ENCODE results near the gene RNF25. TPM values are rescaled to one million over a fixed set of nuclear protein-coding genes. Genes with fewer than 3 reads are reported as not detected.

The RNF25 gene
- total and polyA plus RNA-seq, 4 experiments from 2014 or later = 13.5 to 32.9 (median 25.7) TPM

DNA sequence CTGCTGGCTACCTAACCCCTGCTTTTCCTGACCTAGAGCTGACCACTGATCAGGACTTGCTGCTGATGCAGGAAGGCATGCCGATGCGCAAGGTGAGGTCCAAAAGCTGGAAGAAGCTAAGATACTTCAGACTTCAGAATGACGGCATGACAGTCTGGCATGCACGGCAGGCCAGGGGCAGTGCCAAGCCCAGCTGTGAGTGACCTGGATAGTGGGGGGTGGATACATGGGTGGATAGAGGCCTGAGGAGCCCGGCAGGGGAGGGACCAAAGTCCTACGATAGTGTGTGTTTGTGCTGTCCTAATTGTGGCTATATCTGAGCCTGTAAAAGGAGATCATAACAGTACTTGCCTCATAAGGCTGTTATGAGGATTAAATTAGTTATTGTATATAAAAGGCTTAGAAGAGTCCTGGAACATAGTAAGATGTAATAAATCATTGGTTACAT lies 55.9 kb downstream of the RNF25 start:
- H3K27me3 Mint-ChIP-seq = peaks cover 0 to 2% of the 10 kb centered on the region in 2 donors
- no peak overlapping the region for H3K27ac Mint-ChIP-seq
- no peaks in the 10 kb centered on the region for H3K36me3 Mint-ChIP-seq
- CTCF ChIA-PET (ENCODE audit: partially characterized antibody) = interaction anchor here (1.0 kb wide), 1 partner anchor 9 kb away, joined by 3 read pairs; the partner anchor contains the start of gene PLCD4
- H3K9me3 Mint-ChIP-seq = no peaks in the 10 kb centered on the region
- POLR2A ChIA-PET (ENCODE audit: partially characterized antibody) = no interaction called here
- Histone ChIP-seq H3K27ac (ENCODE audit: low read depth, low read length) (no peak overlapping the region), H3K36me3 (ENCODE audit: insufficient read depth, low read length) (no peaks in the 10 kb centered on the region), H3K4me3 (ENCODE audit: low read length in 2 of 2) (no peak overlapping the region), H3K27me3 (ENCODE audit: insufficient read depth, low read length) (no peaks in the 10 kb centered on the region), H3K9me3 (ENCODE audit: control insufficient read depth in 1 of 2, low read length in 2 of 2) (no peaks in the 10 kb centered on the region), H3K4me1 (ENCODE audit: insufficient read depth, low read length) (no peaks in the 10 kb centered on the region)
- H3K4me1 Mint-ChIP-seq = no peaks in the 10 kb centered on the region
- no peak overlapping the region for H3K4me3 Mint-ChIP-seq
- DNase-seq = no peak
- intact Hi-C loops (cut with micrococcal nuclease) = no loop called here

Other genes starting within 250 kb of the RNF25 start
- gene USP37, start 103.7 kb downstream of the RNF25 start, total RNA-seq = 10 to 100 TPM; 28.2 to 29.1 TPM
- 10 to 100 TPM in 1 of 2 donors, 1 to 10 TPM in 1; 8.5 to 11.0 TPM for gene USP37, start 103.7 kb downstream of the RNF25 start, polyA plus RNA-seq
- 10 to 100 TPM; 53.9 to 58.0 TPM for gene CNOT9, start 103.2 kb downstream of the RNF25 start, total RNA-seq
- 10 to 100 TPM; 19.4 to 22.9 TPM for gene CNOT9, start 103.2 kb downstream of the RNF25 start, polyA plus RNA-seq
- gene PLCD4, start 64.1 kb downstream of the RNF25 start, total RNA-seq = under 1 TPM; 0.26 to 0.30 TPM
- under 1 TPM in 1 of 2 donors, not detected in 1; 0.49 TPM for gene PLCD4, start 64.1 kb downstream of the RNF25 start, polyA plus RNA-seq
- gene ZNF142, start 12.4 kb downstream of the RNF25 start, total RNA-seq = 10 to 100 TPM; 44.4 to 54.5 TPM
- 10 to 100 TPM in 1 of 2 donors, 1 to 10 TPM in 1; 1.9 to 17.3 TPM for gene ZNF142, start 12.4 kb downstream of the RNF25 start, polyA plus RNA-seq
- gene BCS1L, start 12.3 kb downstream of the RNF25 start, total RNA-seq = 10 to 100 TPM; 53.0 to 57.2 TPM
- gene BCS1L, start 12.3 kb downstream of the RNF25 start, polyA plus RNA-seq = 10 to 100 TPM; 13.9 to 18.2 TPM
- gene STK36, start 84 bp upstream of the RNF25 start, total RNA-seq = 10 to 100 TPM; 25.8 to 27.3 TPM
- 1 to 10 TPM; 3.7 to 4.3 TPM for gene STK36, start 84 bp upstream of the RNF25 start, polyA plus RNA-seq
- 10 to 100 TPM; 23.1 to 26.1 TPM for gene TTLL4, start 38.8 kb upstream of the RNF25 start, total RNA-seq
- gene TTLL4, start 38.8 kb upstream of the RNF25 start, polyA plus RNA-seq = 1 to 10 TPM in 1 of 2 donors, under 1 TPM in 1; 0.36 to 5.3 TPM
- 1 to 10 TPM; 7.2 to 8.1 TPM for gene CYP27A1, start 110.1 kb upstream of the RNF25 start, total RNA-seq
- under 1 TPM in 1 of 2 donors, not detected in 1; 0.15 TPM for gene CYP27A1, start 110.1 kb upstream of the RNF25 start, polyA plus RNA-seq
- not detected for gene PRKAG3, start 159.8 kb upstream of the RNF25 start, total RNA-seq
- gene PRKAG3, start 159.8 kb upstream of the RNF25 start, polyA plus RNA-seq = not detected
- gene WNT6, start 187.8 kb upstream of the RNF25 start, total RNA-seq = under 1 TPM in 1 of 2 experiments, not detected in 1; 0.26 TPM
- not detected for gene WNT6, start 187.8 kb upstream of the RNF25 start, polyA plus RNA-seq
- 10 to 100 TPM; 11.1 to 12.4 TPM for gene WNT10A, start 208.8 kb upstream of the RNF25 start, total RNA-seq
- gene WNT10A, start 208.8 kb upstream of the RNF25 start, polyA plus RNA-seq = 1 to 10 TPM; 7.6 to 8.1 TPM